Left lung (tissue), 14 donors: Measurements from ENCODE around the gene MOV10L1. TPM values are rescaled to one million over a fixed set of nuclear protein-coding genes. Genes with fewer than 3 reads are reported as not detected.

Source experiments
- ATAC-seq: fragments of 200-7000 bp; cut with Tn5 transposase; one replicate; pipeline ENCODE4 v1.9.1; 2020; ENCODE audit warnings: moderate library complexity
- DNase-seq, 4 donors: peaks; one replicate each; pipeline ENCODE4 v3.0.0-alpha.2; 2013 to 2020
- H3K27ac ChIP-seq, 2 donors: fragments of 200-600 bp; sonication (generic) in 1 of 2; one replicate each; pipeline versions ENCODE4 v1.5.0 to v1.8.0; 2020 to 2021
- H3K27me3 ChIP-seq, 2 donors: fragments of 200-600 bp; sonication (generic) in 1 of 2; one replicate each; pipeline versions ENCODE4 v1.5.0 to v1.8.0; 2020 to 2021
- H3K36me3 ChIP-seq, 2 donors: fragments of 200-600 bp; sonication (generic) in 1 of 2; one replicate each; pipeline versions ENCODE4 v1.5.0 to v1.8.0; 2020 to 2021
- H3K4me1 ChIP-seq, 2 donors: fragments of 200-600 bp; one replicate each; pipeline ENCODE4 v1.8.0; 2021
- H3K4me3 ChIP-seq, 2 donors: fragments of 200-600 bp; sonication (generic) in 1 of 2; one replicate each; pipeline versions ENCODE4 v1.5.0 to v1.8.0; 2020 to 2021; ENCODE audit warnings: mild to moderate bottlenecking in 1 of 2
- H3K9me3 ChIP-seq, 2 donors: fragments of 200-600 bp; sonication (generic) in 1 of 2; one replicate each; pipeline versions ENCODE4 v1.5.0 to v1.8.0; 2020 to 2021
- intact Hi-C, 2 donors: fragments of 100-400 bp; cut with DNase I; formaldehyde crosslinking; loops; one replicate each; pipeline versions ENCODE4 v1.11.2 to v1.14.2; 2022
- long read RNA-seq, 12 donors: library from polyadenylated mRNA in 2 of 12; unstranded in 2 of 12; transcript quantifications; one replicate each; pipeline ENCODE4 v2.0.0 and lab custom pipeline, GENCODE V29; 2019 to 2026
- polyA plus RNA-seq, 6 donors: library from polyadenylated mRNA; unstranded; fragments of 120-200 nt; gene quantifications; one replicate each; pipeline ENCODE4 v1.2.1, GENCODE V29; 2013; ENCODE audit not compliant: insufficient read length in 6 of 6
- total RNA-seq, 2 donors: library from RNA; stranded (reverse); fragmentation: NEBNext Ultra II Directional; extraction: Animal tissue kit (Norgen Biotek cat#: 25700); gene quantifications; one replicate each; pipeline ENCODE4 v1.2.1, GENCODE V29; 2021
- TF ChIP-seq, protein P1 (sequence below), 2 donors: fragments of 200-600 bp; sonication (generic) in 1 of 2; IDR thresholded peaks; one replicate each; pipeline versions ENCODE4 v1.5.0 to v1.8.0; 2021; ENCODE audit warnings: antibody characterized with exemption in 2 of 2
- donor health status: DM: no; HTN: yes; CAD: no.
- donor health status: DM: no; HTN: no; CAD: no.

MOV10L1 gene
- total RNA-seq, result 1 to 10 TPM in 1 of 2 donors, under 1 TPM in 1; 0.37 to 1.7 TPM
- 1 to 10 TPM; 1.7 to 4.7 (median 2.7) TPM for polyA plus RNA-seq
- long read RNA-seq, donor 1, result 0 reads
- long read RNA-seq, donor 2, result 0 reads
- long read RNA-seq, donor 3, partial matches to known transcripts, result 427 of 510 reads
- long read RNA-seq, donor 3, other reads (novel, unspliced or antisense), result 83 of 510 reads
- long read RNA-seq, donor 4, partial matches to known transcripts, result 1 of 2 reads
- long read RNA-seq, donor 4, other reads (novel, unspliced or antisense), result 1 of 2 reads
- long read RNA-seq, donor 5, partial matches to known transcripts, result 24 of 24 reads
- long read RNA-seq, donor 5, other reads (novel, unspliced or antisense), result 0 of 24 reads
- long read RNA-seq, donor 6, result 0 reads
- long read RNA-seq, donor 7, result 0 reads
- long read RNA-seq, donor 8, result 0 reads
- long read RNA-seq, donor 9, result 0 reads
- long read RNA-seq, donor 10, result 0 reads
- long read RNA-seq, donor 11, result 0 reads
- long read RNA-seq, donor 12, partial matches to known transcripts, result 25 of 25 reads
- long read RNA-seq, donor 12, other reads (novel, unspliced or antisense), result 0 of 25 reads

GRCh38 chr22:50089682-50090411 lies at the start of gene MOV10L1:
Gene MOV10L1 (plus strand): TSS chr22:50090006. CDS start chr22:50090089, 83 bp downstream.
- peaks cover 0 to 19% of the 10 kb centered on the region in 2 donors for H3K9me3 ChIP-seq
- H3K4me1 ChIP-seq, result peaks cover 2 to 6% of the 10 kb centered on the region in 2 donors
- no peak within 1 kb of the TSS for H3K27ac ChIP-seq
- intact Hi-C loops, result no loop called here
- H3K4me3 ChIP-seq, result no peak within 1 kb of the TSS
- TF ChIP-seq, protein P1, sequence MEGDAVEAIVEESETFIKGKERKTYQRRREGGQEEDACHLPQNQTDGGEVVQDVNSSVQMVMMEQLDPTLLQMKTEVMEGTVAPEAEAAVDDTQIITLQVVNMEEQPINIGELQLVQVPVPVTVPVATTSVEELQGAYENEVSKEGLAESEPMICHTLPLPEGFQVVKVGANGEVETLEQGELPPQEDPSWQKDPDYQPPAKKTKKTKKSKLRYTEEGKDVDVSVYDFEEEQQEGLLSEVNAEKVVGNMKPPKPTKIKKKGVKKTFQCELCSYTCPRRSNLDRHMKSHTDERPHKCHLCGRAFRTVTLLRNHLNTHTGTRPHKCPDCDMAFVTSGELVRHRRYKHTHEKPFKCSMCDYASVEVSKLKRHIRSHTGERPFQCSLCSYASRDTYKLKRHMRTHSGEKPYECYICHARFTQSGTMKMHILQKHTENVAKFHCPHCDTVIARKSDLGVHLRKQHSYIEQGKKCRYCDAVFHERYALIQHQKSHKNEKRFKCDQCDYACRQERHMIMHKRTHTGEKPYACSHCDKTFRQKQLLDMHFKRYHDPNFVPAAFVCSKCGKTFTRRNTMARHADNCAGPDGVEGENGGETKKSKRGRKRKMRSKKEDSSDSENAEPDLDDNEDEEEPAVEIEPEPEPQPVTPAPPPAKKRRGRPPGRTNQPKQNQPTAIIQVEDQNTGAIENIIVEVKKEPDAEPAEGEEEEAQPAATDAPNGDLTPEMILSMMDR (IDR thresholded peaks at IDR 0.05), result no peak
- no peaks in the 10 kb centered on the region for H3K36me3 ChIP-seq
- ATAC-seq (peak; percentile 19), DNase-seq (peak in 2 of 4 donors; percentile 63 to 81)
- H3K27me3 ChIP-seq, result peaks cover 0 to 39% of the 10 kb centered on the region in 2 donors

DNA sequence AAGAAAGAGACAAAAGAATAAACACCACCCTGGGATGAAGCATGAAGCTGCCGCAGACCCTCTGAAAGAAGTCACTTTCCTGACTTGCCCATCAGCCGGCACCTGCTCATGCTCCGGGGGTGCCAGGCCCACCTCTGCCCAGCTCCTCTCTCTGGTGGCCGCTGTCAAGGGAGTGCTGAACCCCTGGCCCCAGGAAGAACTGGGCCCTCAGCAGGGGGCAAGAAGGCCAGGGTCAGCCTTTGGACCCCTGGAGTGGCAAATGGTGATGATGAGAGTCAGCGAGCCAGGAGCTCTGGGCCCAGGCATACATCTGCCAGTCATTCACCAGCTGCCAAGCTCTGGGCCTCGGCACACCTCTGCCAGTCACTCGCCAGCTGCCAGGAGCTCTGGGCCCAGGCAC lies 49.1 kb upstream of the MOV10L1 start:
- intact Hi-C loops, result no loop called here
- no peak for ATAC-seq
- peak in 2 of 4 donors; percentile 22 to 45 for DNase-seq
- no peaks in the 10 kb centered on the region for H3K36me3 ChIP-seq
- H3K4me1 ChIP-seq, result no peaks in the 10 kb centered on the region
- peaks cover 0 to 11% of the 10 kb centered on the region in 2 donors for H3K9me3 ChIP-seq
- H3K27ac ChIP-seq, result no peak overlapping the region
- no peak overlapping the region for H3K4me3 ChIP-seq
- TF ChIP-seq, protein P1 (IDR thresholded peaks at IDR 0.05), result no peak
- peaks cover 0 to 39% of the 10 kb centered on the region in 2 donors for H3K27me3 ChIP-seq

DNA sequence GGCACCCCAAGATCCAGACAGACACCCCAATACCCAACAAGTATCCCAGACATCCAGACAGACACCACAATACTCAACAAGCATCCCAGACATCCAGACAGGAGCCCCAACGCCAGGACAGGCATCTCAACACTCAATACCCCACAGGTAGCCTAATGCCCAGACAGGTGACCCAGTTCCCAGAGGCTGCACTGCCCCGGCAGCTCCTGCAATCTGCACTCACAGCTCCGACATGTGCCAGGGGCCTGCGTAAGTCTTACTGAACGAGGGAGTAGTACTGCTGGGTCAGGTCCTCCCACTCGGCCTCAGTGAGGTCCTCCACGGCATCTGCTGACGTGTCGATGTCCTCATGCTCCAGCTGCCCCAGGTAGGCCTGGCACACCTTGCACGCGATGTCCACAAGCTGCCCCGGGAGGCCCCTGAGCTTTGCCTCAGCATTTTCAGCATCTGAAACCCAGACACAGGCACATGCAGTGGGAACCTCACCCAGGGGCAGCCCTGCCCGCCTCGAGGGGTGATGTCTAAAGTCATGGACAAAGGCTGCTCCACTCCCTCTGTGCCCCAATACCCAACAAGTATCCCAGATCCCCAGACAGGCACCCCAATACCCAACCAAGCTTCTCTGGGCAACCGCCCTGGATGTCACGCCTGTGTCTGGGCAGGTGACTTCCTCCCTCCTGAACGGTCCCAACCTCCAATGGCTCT lies 48.3 kb upstream of the MOV10L1 start:
- Histone ChIP-seq H3K36me3 (no peaks in the 10 kb centered on the region), H3K9me3 (peaks cover 0 to 11% of the 10 kb centered on the region in 2 donors), H3K4me1 (no peaks in the 10 kb centered on the region), H3K27me3 (peaks cover 0 to 41% of the 10 kb centered on the region in 2 donors), H3K4me3 (no peak overlapping the region), H3K27ac (no peak overlapping the region)
- DNase-seq, result peak in 1 of 4 donors; percentile 67
- intact Hi-C loops, result no loop called here
- TF ChIP-seq, protein P1 (IDR thresholded peaks at IDR 0.05), result no peak
- ATAC-seq, result no peak

DNA sequence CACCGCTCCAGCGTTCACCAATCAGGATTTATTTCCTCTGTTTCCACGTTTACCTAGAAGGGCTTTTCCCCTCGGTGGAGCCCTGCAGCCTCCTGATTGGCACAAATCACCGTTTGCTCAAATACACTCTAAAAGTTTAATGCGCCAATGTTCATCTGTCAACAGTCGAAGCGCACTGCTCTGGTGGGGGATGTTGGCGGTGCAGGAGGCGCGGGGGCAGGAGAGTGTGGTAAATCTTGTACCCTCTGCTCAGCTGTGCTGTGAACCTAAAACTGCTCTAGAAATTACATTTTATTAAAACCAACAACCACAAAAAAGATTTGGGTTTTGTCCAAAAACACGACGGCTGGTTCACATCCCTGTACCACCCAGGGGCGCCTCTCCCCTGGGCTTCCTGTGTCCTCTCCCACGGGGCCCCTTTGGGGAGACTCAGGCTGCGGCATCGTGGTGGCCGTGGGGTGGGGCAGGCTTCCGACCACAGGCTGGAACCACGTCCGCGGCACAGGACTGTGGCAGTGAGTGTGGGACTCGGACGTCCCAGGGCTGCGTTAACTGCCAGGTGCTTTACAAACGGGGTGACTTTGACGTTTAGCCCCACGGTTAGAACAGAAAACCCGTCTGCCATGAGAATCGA lies 45.2 kb upstream of the MOV10L1 start:
- peaks cover 0 to 61% of the 10 kb centered on the region in 2 donors for H3K27me3 ChIP-seq
- intact Hi-C loops, result no loop called here
- no peak overlapping the region for H3K27ac ChIP-seq
- no peaks in the 10 kb centered on the region for H3K36me3 ChIP-seq
- no peaks in the 10 kb centered on the region for H3K9me3 ChIP-seq
- no peak overlapping the region for H3K4me3 ChIP-seq
- H3K4me1 ChIP-seq, result no peaks in the 10 kb centered on the region
- TF ChIP-seq, protein P1 (IDR thresholded peaks at IDR 0.05), result no peak
- DNase-seq, result peak in 1 of 4 donors; percentile 50
- ATAC-seq, result no peak
